ENCODE measurements around the gene KCND1. TPM values are rescaled to one million over a fixed set of nuclear protein-coding genes. Genes with fewer than 3 reads are reported as not detected.

The KCND1 gene
- total and polyA plus RNA-seq, 10 of the 15 experiments (the other 5 are each of a cell fraction or from before 2014, with no cell fraction given): 0.02 to 1.0 (median 0.39) TPM

DNA sequence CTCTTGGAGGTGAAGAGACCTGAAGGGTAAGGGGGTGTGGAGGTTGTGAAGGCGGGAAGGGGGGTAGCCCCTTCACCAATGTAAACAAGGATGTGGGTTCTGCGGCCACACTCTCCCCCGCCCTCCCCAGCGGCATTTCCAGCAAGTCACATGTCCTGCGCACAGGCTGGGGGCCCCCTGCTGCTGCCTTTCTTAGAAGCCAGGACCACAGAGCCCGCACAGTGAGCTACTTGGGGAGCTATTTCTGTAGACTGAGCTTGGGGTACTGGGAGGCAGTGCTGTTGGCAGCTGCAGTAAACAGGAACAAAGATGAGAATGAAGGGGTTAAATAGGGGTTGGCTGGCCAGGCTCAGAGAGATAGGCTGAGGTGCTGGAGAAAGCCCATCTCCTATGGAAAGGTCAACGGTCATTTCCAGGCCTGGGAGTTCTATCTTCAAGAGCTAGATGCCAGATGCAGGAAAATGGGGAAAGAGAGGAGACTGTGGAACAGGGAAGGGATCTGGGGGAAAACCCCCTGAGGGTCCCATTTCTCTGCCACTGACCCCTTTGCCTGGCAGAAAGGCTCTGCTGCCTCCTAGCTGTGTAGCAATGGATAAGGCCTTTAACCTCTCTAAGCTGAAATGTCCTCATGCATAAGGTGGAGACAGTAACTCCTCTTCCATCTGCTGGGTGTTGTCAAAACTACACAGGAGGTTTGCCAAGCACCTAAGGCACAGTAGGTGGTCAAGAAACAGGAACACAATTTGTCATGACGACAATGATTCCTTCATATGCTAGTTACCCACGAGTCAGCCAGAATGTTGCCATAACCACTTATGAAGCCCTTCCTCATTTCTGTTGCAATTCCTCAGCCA is 34.4 kb downstream of the KCND1 start (continued):
- TF ChIP-seq, protein P1, sequence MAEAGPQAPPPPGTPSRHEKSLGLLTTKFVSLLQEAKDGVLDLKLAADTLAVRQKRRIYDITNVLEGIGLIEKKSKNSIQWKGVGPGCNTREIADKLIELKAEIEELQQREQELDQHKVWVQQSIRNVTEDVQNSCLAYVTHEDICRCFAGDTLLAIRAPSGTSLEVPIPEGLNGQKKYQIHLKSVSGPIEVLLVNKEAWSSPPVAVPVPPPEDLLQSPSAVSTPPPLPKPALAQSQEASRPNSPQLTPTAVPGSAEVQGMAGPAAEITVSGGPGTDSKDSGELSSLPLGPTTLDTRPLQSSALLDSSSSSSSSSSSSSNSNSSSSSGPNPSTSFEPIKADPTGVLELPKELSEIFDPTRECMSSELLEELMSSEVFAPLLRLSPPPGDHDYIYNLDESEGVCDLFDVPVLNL (IDR thresholded peaks at IDR 0.05; ENCODE audit: low read depth, low read length): no peak
- peak; percentile 80 for TF ChIP-seq SIN3A (IDR thresholded peaks at IDR 0.05; ENCODE audit: low read depth, low read length)
- TF ChIP-seq SMAD5 (IDR thresholded peaks at IDR 0.05; ENCODE audit: low read depth): no peak
- no peak; the same call in 1 of the 2 replicates for TF ChIP-seq ZNF384 (IDR thresholded peaks at IDR 0.05; ENCODE audit: borderline replicate concordance, low read depth, low read length)
- TF ChIP-seq, protein P2, sequence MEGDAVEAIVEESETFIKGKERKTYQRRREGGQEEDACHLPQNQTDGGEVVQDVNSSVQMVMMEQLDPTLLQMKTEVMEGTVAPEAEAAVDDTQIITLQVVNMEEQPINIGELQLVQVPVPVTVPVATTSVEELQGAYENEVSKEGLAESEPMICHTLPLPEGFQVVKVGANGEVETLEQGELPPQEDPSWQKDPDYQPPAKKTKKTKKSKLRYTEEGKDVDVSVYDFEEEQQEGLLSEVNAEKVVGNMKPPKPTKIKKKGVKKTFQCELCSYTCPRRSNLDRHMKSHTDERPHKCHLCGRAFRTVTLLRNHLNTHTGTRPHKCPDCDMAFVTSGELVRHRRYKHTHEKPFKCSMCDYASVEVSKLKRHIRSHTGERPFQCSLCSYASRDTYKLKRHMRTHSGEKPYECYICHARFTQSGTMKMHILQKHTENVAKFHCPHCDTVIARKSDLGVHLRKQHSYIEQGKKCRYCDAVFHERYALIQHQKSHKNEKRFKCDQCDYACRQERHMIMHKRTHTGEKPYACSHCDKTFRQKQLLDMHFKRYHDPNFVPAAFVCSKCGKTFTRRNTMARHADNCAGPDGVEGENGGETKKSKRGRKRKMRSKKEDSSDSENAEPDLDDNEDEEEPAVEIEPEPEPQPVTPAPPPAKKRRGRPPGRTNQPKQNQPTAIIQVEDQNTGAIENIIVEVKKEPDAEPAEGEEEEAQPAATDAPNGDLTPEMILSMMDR (IDR thresholded peaks at IDR 0.05 in 2 of 3, conservative IDR thresholded peaks at IDR 0.05 in 1 of 3; ENCODE audit: control insufficient read depth in 2 of 3, extremely low read depth in 1 of 3, insufficient read depth in 1 of 3, low read depth in 3 of 3, low read length in 3 of 3): peak; percentile 41 to 57 (median 56); a peak in 5 of 6 replicates
- TF ChIP-seq, protein P3, sequence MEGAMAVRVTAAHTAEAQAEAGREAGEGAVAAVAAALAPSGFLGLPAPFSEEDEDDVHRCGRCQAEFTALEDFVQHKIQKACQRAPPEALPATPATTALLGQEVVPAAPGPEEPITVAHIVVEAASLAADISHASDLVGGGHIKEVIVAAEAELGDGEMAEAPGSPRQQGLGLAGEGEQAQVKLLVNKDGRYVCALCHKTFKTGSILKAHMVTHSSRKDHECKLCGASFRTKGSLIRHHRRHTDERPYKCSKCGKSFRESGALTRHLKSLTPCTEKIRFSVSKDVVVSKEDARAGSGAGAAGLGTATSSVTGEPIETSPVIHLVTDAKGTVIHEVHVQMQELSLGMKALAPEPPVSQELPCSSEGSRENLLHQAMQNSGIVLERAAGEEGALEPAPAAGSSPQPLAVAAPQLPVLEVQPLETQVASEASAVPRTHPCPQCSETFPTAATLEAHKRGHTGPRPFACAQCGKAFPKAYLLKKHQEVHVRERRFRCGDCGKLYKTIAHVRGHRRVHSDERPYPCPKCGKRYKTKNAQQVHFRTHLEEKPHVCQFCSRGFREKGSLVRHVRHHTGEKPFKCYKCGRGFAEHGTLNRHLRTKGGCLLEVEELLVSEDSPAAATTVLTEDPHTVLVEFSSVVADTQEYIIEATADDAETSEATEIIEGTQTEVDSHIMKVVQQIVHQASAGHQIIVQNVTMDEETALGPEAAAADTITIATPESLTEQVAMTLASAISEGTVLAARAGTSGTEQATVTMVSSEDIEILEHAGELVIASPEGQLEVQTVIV (IDR thresholded peaks at IDR 0.05; ENCODE audit: borderline replicate concordance, partially characterized antibody): no peak
- no peak for TF ChIP-seq JUND (IDR thresholded peaks at IDR 0.05; ENCODE audit: low read depth, low read length)
- no peak; the same call in 1 of the 2 replicates for TF ChIP-seq MTA3 (IDR thresholded peaks at IDR 0.05; ENCODE audit: borderline replicate concordance, low read length)
- peak; percentile 21; the same call in 1 of the 2 replicates for TF ChIP-seq SMC3 (IDR thresholded peaks at IDR 0.05; ENCODE audit: borderline replicate concordance, low read length)
- no peak for TF ChIP-seq SREBF2 (IDR thresholded peaks at IDR 0.05; ENCODE audit: low read length)

Data from GM12878 (cell line).